CD4-positive, CD25-positive, alpha-beta regulatory T cell (primary cell): ENCODE results near the gene PTPRG. TPM values are rescaled to one million over a fixed set of nuclear protein-coding genes. Genes with fewer than 3 reads are reported as not detected.

ENCODE experiments used
- ATAC-seq, 2 donors: fragments of 150-1000 bp; cut with Tn5 transposase; one replicate each; pipeline ENCODE4 v1.10.0; 2021; ENCODE audit warnings: low read depth in 2 of 2, moderate number of reproducible peaks in 2 of 2, moderate library complexity in 1 of 2
- DNase-seq, 3 donors: peaks; one replicate each; pipeline versions ENCODE4 v3.0.0 to v3.0.0-alpha.2; 2012 to 2022; ENCODE audit warnings: mixed read lengths in 1 of 3
- H3K27ac ChIP-seq: one replicate; pipeline ENCODE4 v1.7.0; 2013; ENCODE audit warnings: mild to moderate bottlenecking, low read length; ENCODE audit not compliant: insufficient read depth, poor library complexity, severe bottlenecking
- H3K27me3 ChIP-seq: one replicate; pipeline ENCODE4 v1.7.0; 2013; ENCODE audit warnings: low read length; ENCODE audit not compliant: control insufficient read depth, insufficient read depth
- H3K36me3 ChIP-seq: one replicate; pipeline ENCODE4 v1.7.0; 2013; ENCODE audit warnings: mild to moderate bottlenecking, low read length, moderate library complexity; ENCODE audit not compliant: control insufficient read depth, insufficient read depth
- H3K4me1 ChIP-seq: 2 replicates; pipeline ENCODE4 v1.7.0; 2013; ENCODE audit warnings: mild to moderate bottlenecking, low read length; ENCODE audit not compliant: insufficient read depth, control insufficient read depth, poor library complexity, severe bottlenecking
- H3K4me3 ChIP-seq: one replicate; pipeline ENCODE4 v1.7.0; 2013; ENCODE audit warnings: low read depth, mild to moderate bottlenecking, low read length, moderate library complexity
- H3K9me3 ChIP-seq, 2 experiments: 1 replicate in 1 of 2; 2 replicates in 1 of 2; pipeline ENCODE4 v1.7.0; 2013; ENCODE audit warnings: low read length in 2 of 2, mild to moderate bottlenecking in 1 of 2, moderate library complexity in 1 of 2; ENCODE audit not compliant: control insufficient read depth in 2 of 2
- H3K27ac Mint-ChIP-seq, 3 donors: one replicate each; pipeline ENCODE4 v1.8.0; 2020 to 2022; ENCODE audit warnings: mild to moderate bottlenecking in 3 of 3, mixed read lengths in 3 of 3, moderate library complexity in 2 of 3
- H3K27me3 Mint-ChIP-seq: one replicate; pipeline ENCODE4 v1.8.0; 2022; ENCODE audit warnings: mild to moderate bottlenecking, mixed read lengths
- H3K36me3 Mint-ChIP-seq: one replicate; pipeline ENCODE4 v1.8.0; 2020; ENCODE audit warnings: mixed read lengths
- H3K4me1 Mint-ChIP-seq, 4 donors: one replicate each; pipeline ENCODE4 v1.8.0; 2020 to 2022; ENCODE audit warnings: mixed read lengths in 4 of 4, mild to moderate bottlenecking in 1 of 4
- H3K4me3 Mint-ChIP-seq, 4 donors: one replicate each; pipeline ENCODE4 v1.8.0; 2020 to 2022; ENCODE audit warnings: mild to moderate bottlenecking in 4 of 4, mixed read lengths in 4 of 4, moderate library complexity in 3 of 4
- H3K9me3 Mint-ChIP-seq, 7 donors: one replicate each; pipeline ENCODE4 v1.8.0; 2020 to 2022; ENCODE audit warnings: mixed read lengths in 7 of 7, mild to moderate bottlenecking in 3 of 7, moderate library complexity in 2 of 7
- polyA plus RNA-seq, 4 donors: library from polyadenylated mRNA; unstranded; fragments of 300-500 nt; fragmentation: Illumina TruSeq; gene quantifications; one replicate each; pipeline ENCODE4 v1.2.3, GENCODE V29; 2021
- total RNA-seq: library from RNA; stranded (reverse); gene quantifications from one replicate; pipeline ENCODE4 v1.2.3, GENCODE V29; 2022

The PTPRG gene
- total and polyA plus RNA-seq, 5 donors from 2014 or later, result not detected

DNA sequence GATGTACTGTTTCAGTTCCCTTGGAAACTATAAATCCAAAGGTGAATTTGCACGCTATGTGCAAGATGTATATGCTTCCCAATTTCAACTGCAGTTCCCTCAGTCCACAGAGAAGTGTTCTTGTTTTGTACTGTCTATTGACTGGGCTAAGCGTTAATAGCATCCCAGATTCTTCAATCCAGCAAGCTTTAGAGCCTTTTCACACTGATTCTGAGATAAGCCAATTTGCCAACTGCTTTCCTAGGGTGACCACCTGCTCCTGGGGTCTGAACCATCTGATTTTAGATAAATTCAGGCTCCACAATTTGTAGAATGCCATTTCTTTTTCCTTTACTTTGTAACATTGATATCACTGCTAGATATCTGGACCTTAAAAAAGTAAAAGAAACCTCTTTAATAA, 340.1 kb downstream of the PTPRG start:
- ATAC-seq, result no peak
- no peak overlapping the region for H3K27ac Mint-ChIP-seq
- no peaks in the 10 kb centered on the region for H3K36me3 ChIP-seq

DNA sequence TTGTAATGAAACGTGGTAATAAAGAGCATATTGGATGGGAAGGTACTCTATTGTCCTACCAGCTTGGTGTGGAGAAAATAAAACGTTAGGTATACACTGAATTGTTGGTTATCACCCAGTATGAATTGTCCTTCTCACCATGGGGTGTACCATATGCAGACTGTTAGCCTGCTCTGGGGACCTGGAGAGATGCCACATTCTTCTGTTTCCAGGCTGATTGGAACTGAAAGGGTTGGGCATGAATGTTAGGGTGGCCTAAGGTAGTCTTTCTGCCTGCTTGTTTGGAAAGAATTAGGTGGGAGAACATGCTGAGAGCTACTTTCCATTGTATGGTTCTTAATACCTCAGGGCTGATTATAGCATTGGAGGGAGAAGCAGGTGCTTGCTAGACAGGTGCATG, 340.6 kb downstream of the PTPRG start:
- ATAC-seq (no peak), DNase-seq (no peak)
- no peaks in the 10 kb centered on the region for H3K9me3 ChIP-seq
- no peaks in the 10 kb centered on the region for H3K4me1 ChIP-seq
- no peaks in the 10 kb centered on the region for H3K27me3 ChIP-seq
- no peaks in the 10 kb centered on the region for H3K36me3 Mint-ChIP-seq
- H3K4me3 Mint-ChIP-seq, result no peak overlapping the region
- H3K4me1 Mint-ChIP-seq, result no peaks in the 10 kb centered on the region
- H3K27me3 Mint-ChIP-seq, result no peaks in the 10 kb centered on the region
- no peaks in the 10 kb centered on the region for H3K36me3 ChIP-seq
- no peak overlapping the region for H3K27ac Mint-ChIP-seq
- no peak overlapping the region for H3K27ac ChIP-seq
- no peak overlapping the region for H3K4me3 ChIP-seq
- H3K9me3 Mint-ChIP-seq, result peaks cover 0 to 2% (median 0%) of the 10 kb centered on the region in 7 donors

More for the DNA sequence above, 340.1 kb downstream of the PTPRG start:
- Mint-ChIP-seq H3K4me3 (no peak overlapping the region), H3K27me3 (no peaks in the 10 kb centered on the region), H3K4me1 (no peaks in the 10 kb centered on the region), H3K36me3 (no peaks in the 10 kb centered on the region), H3K9me3 (peaks cover 0 to 2% (median 0%) of the 10 kb centered on the region in 7 donors)
- Histone ChIP-seq H3K27me3 (no peaks in the 10 kb centered on the region), H3K9me3 (no peaks in the 10 kb centered on the region), H3K27ac (no peak overlapping the region), H3K4me3 (no peak overlapping the region), H3K4me1 (no peaks in the 10 kb centered on the region)
- no peak for DNase-seq

DNA sequence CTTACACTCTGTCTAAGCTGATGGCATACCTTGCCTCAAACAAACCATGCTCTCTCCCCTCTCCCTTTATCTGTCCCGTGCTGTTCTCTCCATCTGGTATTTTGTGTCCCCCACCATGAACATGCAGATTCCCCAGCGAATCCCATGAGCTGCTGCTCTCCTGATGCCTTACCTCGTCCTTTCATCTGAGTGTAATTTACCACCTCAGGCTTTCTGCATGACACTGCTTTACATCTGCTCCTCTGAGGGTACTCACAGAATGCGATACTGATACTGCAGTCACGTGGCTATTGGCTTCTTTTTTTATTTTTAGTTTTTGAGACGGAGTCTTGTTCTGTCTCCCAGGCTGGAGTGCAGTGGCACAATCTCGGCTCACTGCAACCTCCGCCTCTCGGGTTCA, 341.7 kb downstream of the PTPRG start:
- ATAC-seq, result no peak
- Mint-ChIP-seq H3K4me1 (no peaks in the 10 kb centered on the region), H3K27ac (no peak overlapping the region), H3K36me3 (no peaks in the 10 kb centered on the region), H3K9me3 (peaks cover 0 to 2% (median 0%) of the 10 kb centered on the region in 7 donors), H3K27me3 (no peaks in the 10 kb centered on the region), H3K4me3 (no peak overlapping the region)
- no peak overlapping the region for H3K4me3 ChIP-seq
- no peaks in the 10 kb centered on the region for H3K4me1 ChIP-seq
- no peaks in the 10 kb centered on the region for H3K36me3 ChIP-seq
- DNase-seq, result no peak
- no peaks in the 10 kb centered on the region for H3K9me3 ChIP-seq
- H3K27ac ChIP-seq, result no peak overlapping the region
- no peaks in the 10 kb centered on the region for H3K27me3 ChIP-seq

DNA sequence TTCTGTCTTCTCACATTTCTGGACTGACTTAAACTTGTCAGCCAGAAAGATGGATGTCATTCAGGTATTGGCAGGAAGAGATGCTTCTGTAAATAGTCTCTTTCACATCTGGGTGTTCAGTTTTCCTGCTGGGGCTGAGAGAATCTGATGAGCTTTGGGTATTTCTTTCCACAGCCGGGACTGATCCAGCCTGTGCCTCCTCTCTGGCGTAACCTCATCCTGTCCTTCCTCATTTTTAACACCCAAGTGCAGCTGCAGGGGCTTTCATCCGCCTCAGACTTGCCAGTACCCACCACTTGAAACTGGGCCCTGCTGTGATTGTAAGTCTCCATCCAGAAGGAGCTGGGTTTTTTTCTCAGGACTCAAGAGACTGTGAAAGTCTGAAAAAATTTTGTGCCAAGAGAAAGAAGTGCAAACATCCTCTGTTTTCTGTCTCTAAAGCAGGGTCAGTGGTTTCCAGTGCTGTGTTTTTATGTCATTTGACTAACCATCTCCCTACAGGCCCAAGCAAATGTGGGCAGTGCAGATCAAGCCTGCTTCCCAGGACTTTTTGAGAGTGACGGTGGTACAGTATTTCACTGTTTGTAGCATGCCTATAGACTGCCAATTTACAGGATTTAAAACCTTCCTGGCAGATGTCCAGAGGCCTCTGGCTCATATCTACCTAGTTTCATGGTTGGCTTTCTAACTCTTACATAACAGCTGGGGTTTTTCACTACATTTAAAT, 342.7 kb downstream of the PTPRG start:
- DNase-seq, result no peak
- H3K27ac Mint-ChIP-seq, result peak overlapping the region in 1 of 3 donors; percentile 47
- no peaks in the 10 kb centered on the region for H3K4me1 Mint-ChIP-seq
- no peaks in the 10 kb centered on the region for H3K4me1 ChIP-seq
- no peak overlapping the region for H3K4me3 ChIP-seq
- H3K4me3 Mint-ChIP-seq, result no peak overlapping the region
- H3K36me3 Mint-ChIP-seq, result no peaks in the 10 kb centered on the region
- no peaks in the 10 kb centered on the region for H3K9me3 ChIP-seq
- no peak for ATAC-seq
- no peak overlapping the region for H3K27ac ChIP-seq
- no peaks in the 10 kb centered on the region for H3K27me3 ChIP-seq
- H3K27me3 Mint-ChIP-seq, result no peaks in the 10 kb centered on the region
- no peaks in the 10 kb centered on the region for H3K36me3 ChIP-seq
- peaks cover 0 to 2% (median 0%) of the 10 kb centered on the region in 7 donors for H3K9me3 Mint-ChIP-seq

DNA sequence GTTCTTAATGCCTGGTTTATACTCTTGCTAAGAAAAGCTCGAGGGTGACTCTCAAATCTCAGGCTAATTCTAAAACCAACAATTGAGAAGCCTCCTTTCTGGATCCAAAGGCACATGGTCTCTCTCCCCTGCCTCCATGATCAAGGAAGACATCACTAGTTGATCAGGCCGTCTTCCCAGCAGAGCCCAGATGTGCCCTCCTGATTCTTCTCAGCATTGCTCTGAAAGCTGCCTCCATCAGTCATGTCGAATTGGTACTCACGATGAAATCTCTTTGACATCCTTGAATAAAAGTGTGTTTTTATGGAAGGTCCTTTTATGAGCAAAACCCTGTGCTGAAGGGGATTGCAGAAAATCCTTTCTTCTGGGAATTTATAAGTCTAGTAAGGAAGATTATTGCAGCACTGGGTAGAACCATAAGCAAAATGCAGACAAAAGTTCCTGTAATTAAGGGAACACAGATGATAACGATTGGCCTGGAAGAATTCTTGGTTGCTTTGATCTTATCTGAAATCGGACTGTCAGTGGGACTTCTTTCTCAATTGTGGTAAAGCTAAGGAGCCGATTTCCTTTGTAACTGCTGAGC, 345.9 kb downstream of the PTPRG start:
- Histone ChIP-seq H3K27ac (no peak overlapping the region), H3K9me3 (no peaks in the 10 kb centered on the region), H3K4me3 (no peak overlapping the region), H3K27me3 (no peaks in the 10 kb centered on the region), H3K4me1 (no peaks in the 10 kb centered on the region), H3K36me3 (no peaks in the 10 kb centered on the region)
- H3K36me3 Mint-ChIP-seq, result no peaks in the 10 kb centered on the region
- no peaks in the 10 kb centered on the region for H3K4me1 Mint-ChIP-seq
- DNase-seq (no peak), ATAC-seq (no peak)
- no peak overlapping the region for H3K27ac Mint-ChIP-seq
- no peaks in the 10 kb centered on the region for H3K27me3 Mint-ChIP-seq
- no peak overlapping the region for H3K4me3 Mint-ChIP-seq
- H3K9me3 Mint-ChIP-seq, result peaks cover 0 to 3% (median 0%) of the 10 kb centered on the region in 7 donors

DNA sequence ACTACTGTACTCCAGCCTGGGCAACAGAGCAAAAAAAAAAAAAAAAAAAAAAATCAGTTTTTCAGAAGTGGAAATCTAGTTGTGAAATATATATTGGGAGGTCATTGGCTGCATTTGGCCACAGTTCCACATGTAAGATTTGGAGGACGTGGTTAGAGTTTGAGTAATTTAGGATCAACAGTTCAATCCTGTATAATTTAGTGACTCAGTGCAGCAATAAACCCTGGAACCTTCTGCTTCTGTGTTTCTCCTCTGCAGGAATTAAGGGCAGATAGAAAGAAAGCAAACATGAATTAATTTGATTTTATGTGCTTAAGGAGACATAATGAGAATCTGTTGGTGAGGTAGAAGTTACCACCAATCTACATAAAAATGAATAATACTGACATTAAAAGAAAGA, 347.0 kb downstream of the PTPRG start:
- Histone ChIP-seq H3K36me3 (no peaks in the 10 kb centered on the region), H3K9me3 (no peaks in the 10 kb centered on the region), H3K4me1 (no peaks in the 10 kb centered on the region), H3K27me3 (no peaks in the 10 kb centered on the region), H3K4me3 (no peak overlapping the region), H3K27ac (no peak overlapping the region)
- Mint-ChIP-seq H3K9me3 (peaks cover 0 to 3% (median 0%) of the 10 kb centered on the region in 7 donors), H3K36me3 (no peaks in the 10 kb centered on the region), H3K4me1 (no peaks in the 10 kb centered on the region), H3K27ac (no peak overlapping the region), H3K4me3 (no peak overlapping the region), H3K27me3 (no peaks in the 10 kb centered on the region)
- DNase-seq, result no peak
- ATAC-seq, result no peak

DNA sequence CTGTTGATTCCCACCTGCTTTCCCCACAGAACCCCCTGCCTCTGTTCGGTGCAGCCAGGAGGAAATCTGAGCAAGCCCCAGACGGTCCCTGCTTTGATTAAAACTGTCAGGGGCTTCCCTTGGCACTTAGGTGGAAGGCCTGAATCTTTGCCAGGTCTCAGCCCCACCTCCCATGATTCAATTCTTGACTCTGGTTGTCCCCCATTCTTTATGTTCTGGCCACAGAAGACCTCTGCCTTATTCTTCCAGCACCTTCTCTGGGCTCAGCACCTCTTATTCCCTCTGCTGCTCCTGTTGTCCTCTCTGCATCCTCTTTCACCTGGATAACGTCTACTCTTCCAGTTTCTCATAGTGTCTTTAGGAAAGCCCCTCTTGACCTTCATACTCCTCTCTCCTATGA, 349.4 kb downstream of the PTPRG start:
- no peaks in the 10 kb centered on the region for H3K27me3 Mint-ChIP-seq
- H3K4me1 Mint-ChIP-seq, result no peaks in the 10 kb centered on the region
- no peaks in the 10 kb centered on the region for H3K36me3 Mint-ChIP-seq
- no peak overlapping the region for H3K27ac Mint-ChIP-seq
- H3K4me3 ChIP-seq, result no peak overlapping the region
- DNase-seq (no peak), ATAC-seq (no peak)
- no peaks in the 10 kb centered on the region for H3K36me3 ChIP-seq
- H3K27me3 ChIP-seq, result no peaks in the 10 kb centered on the region
- H3K4me1 ChIP-seq, result no peaks in the 10 kb centered on the region
- H3K27ac ChIP-seq, result no peak overlapping the region
- no peaks in the 10 kb centered on the region for H3K9me3 ChIP-seq
- H3K9me3 Mint-ChIP-seq, result peaks cover 0 to 3% (median 0%) of the 10 kb centered on the region in 7 donors
- H3K4me3 Mint-ChIP-seq, result no peak overlapping the region

DNA sequence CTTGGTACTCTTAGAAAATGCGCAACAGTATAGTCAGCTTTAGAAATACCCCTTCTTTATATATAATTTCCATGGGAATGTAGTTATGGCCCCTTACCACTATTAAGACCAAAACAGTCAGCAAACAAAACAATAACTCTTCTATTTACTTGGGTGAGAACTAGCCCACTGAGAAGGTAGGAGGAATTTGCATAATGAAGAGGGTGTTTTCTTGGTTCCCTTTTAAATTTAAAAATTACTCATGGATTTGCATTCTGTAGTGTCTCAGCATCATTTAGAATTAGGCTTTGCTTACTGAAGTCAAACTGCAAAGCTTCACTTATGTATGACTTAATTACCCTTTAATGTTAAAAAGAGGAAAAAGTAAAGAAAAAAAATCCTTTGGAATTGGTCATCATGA, 350.8 kb downstream of the PTPRG start:
- no peaks in the 10 kb centered on the region for H3K4me1 ChIP-seq
- DNase-seq (no peak), ATAC-seq (no peak)
- H3K4me3 ChIP-seq, result no peak overlapping the region
- H3K27ac ChIP-seq, result no peak overlapping the region
- no peak overlapping the region for H3K27ac Mint-ChIP-seq
- H3K36me3 ChIP-seq, result no peaks in the 10 kb centered on the region
- H3K9me3 ChIP-seq, result no peaks in the 10 kb centered on the region
- H3K36me3 Mint-ChIP-seq, result no peaks in the 10 kb centered on the region
- no peaks in the 10 kb centered on the region for H3K4me1 Mint-ChIP-seq
- H3K4me3 Mint-ChIP-seq, result no peak overlapping the region
- H3K9me3 Mint-ChIP-seq, result peaks cover 0 to 3% (median 0%) of the 10 kb centered on the region in 7 donors
- H3K27me3 Mint-ChIP-seq, result no peaks in the 10 kb centered on the region
- no peaks in the 10 kb centered on the region for H3K27me3 ChIP-seq
